DND-41 (cell line): ENCODE measurements around the gene ZNF609.

Source experiments
- ATAC-seq: fragments of 200-7000 bp; cut with Tn5 transposase; 3 replicates; pipeline ENCODE4 v1.9.1; 2021; ENCODE audit warnings: low read depth; ENCODE audit not compliant: insufficient read depth
- DNase-seq: peaks from one replicate; pipeline ENCODE4 v3.0.0-alpha.2; 2020
- H2AFZ ChIP-seq: 2 replicates; pipeline ENCODE4 v1.6.0; 2012; ENCODE audit warnings: low read depth, low read length
- H3K27ac ChIP-seq: 2 replicates; pipeline ENCODE4 v1.5.1; 2012; ENCODE audit warnings: low read length, inconsistent platforms
- H3K27me3 ChIP-seq: fragments of 200-600 bp; sonication (generic); 2 replicates; pipeline ENCODE4 v1.6.0; 2012; ENCODE audit warnings: low read length, mild to moderate bottlenecking, inconsistent platforms; ENCODE audit not compliant: insufficient read depth, poor library complexity
- H3K36me3 ChIP-seq: 2 replicates; pipeline ENCODE4 v1.5.1; 2012; ENCODE audit warnings: low read length, inconsistent platforms; ENCODE audit not compliant: insufficient read depth
- H3K4me1 ChIP-seq: 2 replicates; pipeline ENCODE4 v1.5.1; 2012; ENCODE audit warnings: mild to moderate bottlenecking, low read length; ENCODE audit not compliant: insufficient read depth
- H3K4me2 ChIP-seq: 2 replicates; pipeline ENCODE4 v1.6.0; 2012; ENCODE audit warnings: mild to moderate bottlenecking, moderate library complexity, low read length, inconsistent platforms; ENCODE audit not compliant: insufficient read depth
- H3K4me3 ChIP-seq, 2 experiments: fragments of 200-600 bp in 1 of 2; shearing (Covaris generic) in 1 of 2; 2 replicates each; pipeline ENCODE4 v1.5.1; 2012 to 2016; ENCODE audit warnings: inconsistent platforms in 2 of 2, low read length in 2 of 2, mild to moderate bottlenecking in 2 of 2, low read depth in 1 of 2, moderate library complexity in 1 of 2
- H3K79me2 ChIP-seq: 2 replicates; pipeline ENCODE4 v1.6.0; 2012; ENCODE audit warnings: low read length, inconsistent platforms; ENCODE audit not compliant: insufficient read depth
- H3K9ac ChIP-seq: 2 replicates; pipeline ENCODE4 v1.6.0; 2012; ENCODE audit warnings: low read depth, mild to moderate bottlenecking, inconsistent platforms, low read length, moderate library complexity
- H3K9me3 ChIP-seq: 2 replicates; pipeline ENCODE4 v1.5.1; 2012; ENCODE audit warnings: low read length, moderate library complexity, mild to moderate bottlenecking, inconsistent platforms; ENCODE audit not compliant: insufficient read depth, severe bottlenecking
- H4K20me1 ChIP-seq: 2 replicates; pipeline ENCODE4 v1.6.0; 2012; ENCODE audit warnings: low read length; ENCODE audit not compliant: insufficient read depth
- EZH2 ChIP-seq: IDR thresholded peaks from 3 replicates; pipeline ENCODE4 v1.6.1; 2012; ENCODE audit warnings: borderline replicate concordance, low read depth, mild to moderate bottlenecking, moderate library complexity, low read length, inconsistent platforms; ENCODE audit not compliant: severe bottlenecking
- TF ChIP-seq, protein P1 (sequence below): IDR thresholded peaks from 2 replicates; pipeline ENCODE4 v1.5.1; 2012; ENCODE audit warnings: borderline replicate concordance, low read length, moderate library complexity, mild to moderate bottlenecking; ENCODE audit not compliant: poor library complexity, severe bottlenecking; ENCODE audit errors: extremely low read depth

Gene ZNF609

GRCh38 chr15:64717735-64718495 is 257.5 kb downstream of the ZNF609 start:
- no peak overlapping the region for H3K9ac ChIP-seq
- no peaks in the 10 kb centered on the region for H3K27me3 ChIP-seq
- ATAC-seq: no peak
- no peaks in the 10 kb centered on the region for H3K79me2 ChIP-seq
- no peak overlapping the region for H2AFZ ChIP-seq
- TF ChIP-seq, protein P1, sequence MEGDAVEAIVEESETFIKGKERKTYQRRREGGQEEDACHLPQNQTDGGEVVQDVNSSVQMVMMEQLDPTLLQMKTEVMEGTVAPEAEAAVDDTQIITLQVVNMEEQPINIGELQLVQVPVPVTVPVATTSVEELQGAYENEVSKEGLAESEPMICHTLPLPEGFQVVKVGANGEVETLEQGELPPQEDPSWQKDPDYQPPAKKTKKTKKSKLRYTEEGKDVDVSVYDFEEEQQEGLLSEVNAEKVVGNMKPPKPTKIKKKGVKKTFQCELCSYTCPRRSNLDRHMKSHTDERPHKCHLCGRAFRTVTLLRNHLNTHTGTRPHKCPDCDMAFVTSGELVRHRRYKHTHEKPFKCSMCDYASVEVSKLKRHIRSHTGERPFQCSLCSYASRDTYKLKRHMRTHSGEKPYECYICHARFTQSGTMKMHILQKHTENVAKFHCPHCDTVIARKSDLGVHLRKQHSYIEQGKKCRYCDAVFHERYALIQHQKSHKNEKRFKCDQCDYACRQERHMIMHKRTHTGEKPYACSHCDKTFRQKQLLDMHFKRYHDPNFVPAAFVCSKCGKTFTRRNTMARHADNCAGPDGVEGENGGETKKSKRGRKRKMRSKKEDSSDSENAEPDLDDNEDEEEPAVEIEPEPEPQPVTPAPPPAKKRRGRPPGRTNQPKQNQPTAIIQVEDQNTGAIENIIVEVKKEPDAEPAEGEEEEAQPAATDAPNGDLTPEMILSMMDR: no peak
- no peak for TF ChIP-seq EZH2
- no peak overlapping the region for H3K4me2 ChIP-seq
- no peaks in the 10 kb centered on the region for H4K20me1 ChIP-seq
- no peaks in the 10 kb centered on the region for H3K36me3 ChIP-seq
- no peak overlapping the region for H3K27ac ChIP-seq
- no peaks in the 10 kb centered on the region for H3K4me1 ChIP-seq
- no peak overlapping the region for H3K4me3 ChIP-seq
- H3K9me3 ChIP-seq: no peaks in the 10 kb centered on the region
- no peak for DNase-seq

DNA sequence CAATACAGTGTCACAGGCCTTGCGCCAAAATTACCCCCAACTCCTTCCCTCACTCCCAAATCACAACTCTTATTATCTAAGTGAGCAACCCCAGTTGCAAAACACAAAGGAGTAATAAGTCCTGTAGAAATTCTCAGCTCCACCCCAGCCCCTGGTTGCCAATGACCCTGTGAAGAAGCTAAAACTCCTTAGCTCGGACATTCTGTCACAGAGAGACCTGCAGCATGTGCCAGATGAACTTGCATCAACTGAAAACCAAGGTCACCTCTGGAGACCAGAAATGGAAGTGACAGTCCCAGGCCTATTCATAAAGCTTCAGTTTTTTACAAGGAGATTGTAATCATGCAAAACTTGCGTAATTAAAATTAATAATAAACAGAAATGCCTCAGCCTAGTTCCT is 259.8 kb downstream of the ZNF609 start:
- no peaks in the 10 kb centered on the region for H3K27me3 ChIP-seq
- H3K27ac ChIP-seq: no peak overlapping the region
- no peak overlapping the region for H2AFZ ChIP-seq
- H3K4me1 ChIP-seq: no peaks in the 10 kb centered on the region
- H3K79me2 ChIP-seq: no peaks in the 10 kb centered on the region
- no peaks in the 10 kb centered on the region for H3K9me3 ChIP-seq
- no peak overlapping the region for H3K9ac ChIP-seq
- TF ChIP-seq, protein P1: no peak
- TF ChIP-seq EZH2: no peak
- no peak overlapping the region for H3K4me2 ChIP-seq
- ATAC-seq (no peak), DNase-seq (no peak)
- no peaks in the 10 kb centered on the region for H3K36me3 ChIP-seq
- no peak overlapping the region for H3K4me3 ChIP-seq
- no peaks in the 10 kb centered on the region for H4K20me1 ChIP-seq

GRCh38 chr15:64730151-64730550 is 269.8 kb downstream of the ZNF609 start:
- H3K9me3 ChIP-seq: no peaks in the 10 kb centered on the region
- H3K27me3 ChIP-seq: no peaks in the 10 kb centered on the region
- ATAC-seq (no peak), DNase-seq (no peak)
- H3K4me1 ChIP-seq: no peaks in the 10 kb centered on the region
- no peak overlapping the region for H3K4me2 ChIP-seq
- H4K20me1 ChIP-seq: no peaks in the 10 kb centered on the region
- TF ChIP-seq EZH2: no peak
- TF ChIP-seq, protein P1: no peak
- no peak overlapping the region for H3K4me3 ChIP-seq
- no peak overlapping the region for H2AFZ ChIP-seq
- H3K9ac ChIP-seq: no peak overlapping the region
- no peaks in the 10 kb centered on the region for H3K36me3 ChIP-seq
- H3K27ac ChIP-seq: no peak overlapping the region
- no peaks in the 10 kb centered on the region for H3K79me2 ChIP-seq
